HepG2 (cell line): Measurements from ENCODE around the gene ACP7. TPM values are rescaled to one million over a fixed set of nuclear protein-coding genes. Genes with fewer than 3 reads are reported as not detected.

Experiments used
- ATAC-seq: fragments of 200-7000 bp; cut with Tn5 transposase; 3 replicates; pipeline ENCODE4 v1.9.1; 2020; ENCODE audit warnings: mild to moderate bottlenecking, moderate library complexity
- BruUV-seq: library from RNA; stranded (reverse); fragments of 400-500 nt; replicated peaks from 2 replicates; lab custom pipeline; 2021; lab: Mats Ljungman, UMichigan
- CTCF ChIA-PET: fragments of 300-600 bp; formaldehyde crosslinking; extraction: SDS; loops from one replicate; lab custom pipeline; 2021; ENCODE audit warnings: low total read pairs, inconsistent platforms, low intra/inter-chr PET ratio; lab: Yijun Ruan, JAX
- POLR2A ChIA-PET: fragments of 350-600 bp; sonication (Branson Sonifier 250); formaldehyde crosslinking; loops from one replicate; lab custom pipeline; 2020; ENCODE audit warnings: antibody characterized with exemption, inconsistent platforms; lab: Yijun Ruan, JAX
- DNase-seq: peaks from one replicate; pipeline ENCODE4 v3.0.0-alpha.2; 2015; ENCODE audit warnings: low spot score
- FAIRE-seq: peaks from 3 replicates; lab custom pipeline; 2011; peaks lifted over from hg19 to GRCh38; lab: Jason Lieb, UNC
- H2AFZ ChIP-seq: one replicate; pipeline ENCODE4 v1.6.1; 2011; ENCODE audit warnings: low read length, inconsistent platforms
- H3K27ac ChIP-seq: fragments of 300-600 bp; 3 replicates; pipeline ENCODE4 v1.8.0; 2011; ENCODE audit warnings: mixed run types, mild to moderate bottlenecking, mixed read lengths, low read length, inconsistent platforms; ENCODE audit not compliant: insufficient read depth; ENCODE audit errors: extremely low read length
- H3K27me3 ChIP-seq, 2 experiments: fragments of 200-600 bp in 1 of 2; 2 replicates in 1 of 2; 3 replicates in 1 of 2; pipeline versions ENCODE4 v1.6.0 to v1.8.0; 2011; ENCODE audit warnings: low read length in 2 of 2, mild to moderate bottlenecking in 2 of 2, moderate library complexity in 2 of 2, inconsistent platforms in 1 of 2; ENCODE audit not compliant: insufficient read depth in 2 of 2, control insufficient read depth in 1 of 2
- H3K36me3 ChIP-seq, 2 experiments: fragments of 200-600 bp in 1 of 2; replicated peaks in 1 of 2; 2 replicates in 1 of 2; 3 replicates in 1 of 2; pipeline versions ENCODE4 v1.5.1 to v1.8.0; 2011; ENCODE audit warnings: low read length in 2 of 2, inconsistent platforms in 1 of 2; ENCODE audit not compliant: insufficient read depth in 2 of 2, control insufficient read depth in 1 of 2
- H3K4me1 ChIP-seq: 2 replicates; pipeline ENCODE4 v1.5.1; 2012; ENCODE audit warnings: low read length, inconsistent platforms; ENCODE audit not compliant: insufficient read depth
- H3K4me2 ChIP-seq: 2 replicates; pipeline ENCODE4 v1.6.0; 2011; ENCODE audit warnings: low read depth, low read length, inconsistent platforms
- H3K4me3 ChIP-seq, 3 experiments: fragments of 200-600 bp in 1 of 3; sonication (generic), shearing (Covaris generic) in 1 of 3; replicated peaks in 1 of 3; 2 replicates each; pipeline ENCODE4 v1.5.1; 2011 to 2016; ENCODE audit warnings: low read length in 3 of 3, inconsistent platforms in 2 of 3, low read depth in 2 of 3, mild to moderate bottlenecking in 2 of 3, control low read depth in 1 of 3, mixed read lengths in 1 of 3; ENCODE audit not compliant: insufficient read depth in 1 of 3
- H3K79me2 ChIP-seq: one replicate; pipeline ENCODE4 v1.6.1; 2011; ENCODE audit warnings: low read length, inconsistent platforms; ENCODE audit not compliant: insufficient read depth
- H3K9ac ChIP-seq: 2 replicates; pipeline ENCODE4 v1.6.0; 2011; ENCODE audit warnings: mild to moderate bottlenecking, low read depth, low read length, inconsistent platforms; ENCODE audit not compliant: insufficient read depth
- H3K9me3 ChIP-seq: 2 replicates; pipeline ENCODE4 v1.5.1; 2012; ENCODE audit warnings: mild to moderate bottlenecking, low read length
- H4K20me1 ChIP-seq: 2 replicates; pipeline ENCODE4 v1.6.0; 2011; ENCODE audit warnings: inconsistent platforms, mild to moderate bottlenecking, low read length, moderate library complexity; ENCODE audit not compliant: insufficient read depth
- ADNP ChIP-seq: sonication (generic); formaldehyde crosslinking; IDR thresholded peaks from 2 replicates; pipeline ENCODE4 v1.4.0; 2020; ENCODE audit warnings: missing genetic modification reagents
- CBFB ChIP-seq: sonication (generic); formaldehyde crosslinking; IDR thresholded peaks from 2 replicates; pipeline ENCODE4 v1.4.0; 2020; ENCODE audit warnings: missing genetic modification reagents
- GFI1 ChIP-seq: sonication (generic); formaldehyde crosslinking; IDR thresholded peaks from 2 replicates; pipeline ENCODE4 v1.5.0; 2020; ENCODE audit warnings: missing genetic modification reagents, mild to moderate bottlenecking, borderline replicate concordance
- HINFP ChIP-seq: sonication (generic); formaldehyde crosslinking; IDR thresholded peaks from 2 replicates; pipeline ENCODE4 v1.4.0; 2020; ENCODE audit warnings: low read depth, mild to moderate bottlenecking, missing genetic modification reagents
- HNF4G ChIP-seq, 2 experiments: sonication (generic) in 1 of 2; formaldehyde crosslinking in 1 of 2; IDR thresholded peaks; 2 replicates each; pipeline versions ENCODE4 v1.4.0 to v1.6.1; 2011 to 2020; ENCODE audit warnings: borderline replicate concordance in 2 of 2, low read depth in 2 of 2, mild to moderate bottlenecking in 2 of 2, low read length in 1 of 2, missing genetic modification reagents in 1 of 2, moderate library complexity in 1 of 2
- KMT2B ChIP-seq: IDR thresholded peaks from 2 replicates; pipeline ENCODE4 v1.6.1; 2016; ENCODE audit warnings: missing genetic modification reagents, missing compliant biosample characterization
- RCOR2 ChIP-seq: IDR thresholded peaks from 2 replicates; pipeline ENCODE4 v1.6.1; 2016; ENCODE audit warnings: missing biosample characterization, missing genetic modification reagents
- RFXANK ChIP-seq: IDR thresholded peaks from 2 replicates; pipeline ENCODE4 v1.6.1; 2016
- SSRP1 ChIP-seq: IDR thresholded peaks from 2 replicates; pipeline ENCODE4 v1.6.1; 2016; ENCODE audit warnings: control low read depth
- ZBTB37 ChIP-seq: sonication (generic); formaldehyde crosslinking; IDR thresholded peaks from 2 replicates; pipeline ENCODE4 v1.4.0; 2020; ENCODE audit warnings: mild to moderate bottlenecking, missing genetic modification reagents
- ZMAT5 ChIP-seq: sonication (generic); formaldehyde crosslinking; IDR thresholded peaks from 2 replicates; pipeline ENCODE4 v1.5.0; 2020; ENCODE audit warnings: mild to moderate bottlenecking, low read depth, missing genetic modification reagents, borderline replicate concordance
- ZNF280D ChIP-seq: sonication (generic); formaldehyde crosslinking; IDR thresholded peaks from 2 replicates; pipeline ENCODE4 v1.5.1; 2020; ENCODE audit warnings: mild to moderate bottlenecking, missing genetic modification reagents
- ZNF343 ChIP-seq: sonication (generic); formaldehyde crosslinking; IDR thresholded peaks from 2 replicates; pipeline ENCODE4 v1.4.0; 2020; ENCODE audit warnings: mild to moderate bottlenecking, missing genetic modification reagents
- ZNF382 ChIP-seq: sonication (generic); formaldehyde crosslinking; IDR thresholded peaks from 2 replicates; pipeline ENCODE4 v1.5.0; 2020; ENCODE audit warnings: missing genetic modification reagents, mild to moderate bottlenecking, borderline replicate concordance
- WGBS: methylation state at CpG from one replicate; pipeline ENCODE4 v1.1.6; 2017; ENCODE audit warnings: low lambda C conversion rate; 5-methylcytosine and 5-hydroxymethylcytosine counted together
- in situ Hi-C: cut with HindIII; loops from 2 replicates; pipeline ENCODE4 v1.10.0; 2017; ENCODE audit warnings: low pct_unique_long_range_greater_than_20kb; ENCODE audit not compliant: extremely low pct_ligation_motif_present
- intact Hi-C: fragments of 100-400 bp; cut with micrococcal nuclease; formaldehyde crosslinking; loops from one replicate; pipeline ENCODE4 v1.10.0; 2022; ENCODE audit not compliant: unreplicated experiment
- polyA plus RNA-seq, 8 experiments: library from polyadenylated mRNA; depleted of rRNA in 3 of 8; stranded (reverse) in 7 of 8; unstranded in 1 of 8; fragments of >200 nt; fragmentation: Illumina TruSeq in 4 of 8; extraction: Trizol in 4 of 8; gene quantifications; 2 replicates each; pipeline versions ENCODE4 v1.2.1 to v1.2.3, GENCODE V29; 2011 to 2016; ENCODE audit warnings: low read depth in 4 of 8, missing spikeins in 1 of 8, mixed read lengths in 1 of 8; ENCODE audit not compliant: insufficient read depth in 1 of 8
- total RNA-seq, 5 experiments: library from RNA; depleted of rRNA; stranded (reverse); fragments of >200 nt; fragmentation: Illumina TruSeq; extraction: Trizol; gene quantifications; 2 replicates each; pipeline ENCODE4 v1.2.3, GENCODE V29; 2016; ENCODE audit warnings: low read depth in 1 of 5

The ACP7 gene
- total and polyA plus RNA-seq, 2 of the 13 experiments (the other 11 are each of a cell fraction or from before 2014, with no cell fraction given) = not detected

- H3K27me3 ChIP-seq = no peaks in the 10 kb centered on the region
- TF ChIP-seq RFXANK (CRISPR knock-in tag) (no peak), ZBTB37 (no peak), GFI1 (CRISPR knock-in tag) (0 out of 2 replicates have a peak, but pooled peaks have one; percentile 45), ZNF382 (no peak), KMT2B (CRISPR knock-in tag) (no peak), ZNF343 (CRISPR knock-in tag) (no peak), ADNP (peak; percentile 95), HNF4G (IDR thresholded peaks at IDR 0.05; ENCODE audit: borderline replicate concordance, low read depth, low read length) (peak; percentile 0; the same call in 1 of the 2 replicates), HNF4G (CRISPR knock-in tag; IDR thresholded peaks at IDR 0.05; ENCODE audit: borderline replicate concordance, low read depth) (no peak), RCOR2 (CRISPR knock-in tag) (peak; percentile 91), ZNF280D (CRISPR knock-in tag) (no peak), SSRP1 (0 out of 2 replicates have a peak, but pooled peaks have one; percentile 33), HINFP (CRISPR knock-in tag) (no peak), CBFB (CRISPR knock-in tag) (no peak), ZMAT5 (no peak)
Measured at GRCh38 chr19:39126312-39127187, 42.4 kb downstream of the ACP7 start.

More at GRCh38 chr19:39126312-39127187, 42.4 kb downstream of the ACP7 start:
- peak; percentile 89 for DNase-seq
- FAIRE-seq = peak; percentile 91
- ChIA-PET POLR2A (interaction anchor here (1.0 to 2.5 kb wide), 3 partner anchors 19 to 264 kb away, joined by 3 to 35 read pairs (median 4); partner anchors contain the start of genes MED29 and PAF1), CTCF (interaction anchor here (1.3 kb wide), 1 partner anchor 61 kb away, joined by 3 read pairs; no protein-coding TSS in a partner anchor)
- peak overlapping the region; percentile 78 for H3K9ac ChIP-seq
- intact Hi-C loops (loop anchor here (1.0 kb wide), 1 partner anchor 19 kb away; no protein-coding TSS in a partner anchor), in situ Hi-C loops (no loop called here)
- H3K36me3 ChIP-seq = peaks cover 2 to 3% of the 10 kb centered on the region in 2 experiments; a peak in 1 of 5 replicates
- no peak overlapping the region for H2AFZ ChIP-seq
- peak; percentile 87 for ATAC-seq
- peak overlapping the region; percentile 80 to 87 (median 85) for H3K4me3 ChIP-seq
- H3K4me2 ChIP-seq = peak overlapping the region; percentile 91
- H3K79me2 ChIP-seq = peaks cover 53% of the 10 kb centered on the region
- H3K4me1 ChIP-seq = peaks cover 59% of the 10 kb centered on the region
- H4K20me1 ChIP-seq = peaks cover 33% of the 10 kb centered on the region
- H3K27ac ChIP-seq = peak overlapping the region; percentile 99
- H3K9me3 ChIP-seq = no peaks in the 10 kb centered on the region
- BruUV-seq = TSS peak; percentile 64
- WGBS = 14% methylated on average over 20 of the region's 27 CpGs
